Memory B cell (primary cell): ENCODE measurements around the gene GGA1.

ENCODE experiments used
- ATAC-seq: fragments of 150-1000 bp; cut with Tn5 transposase; 2 replicates; pipeline ENCODE4 v1.10.0; 2021; ENCODE audit warnings: low read depth, mild to moderate bottlenecking, moderate library complexity
- DNase-seq, 2 donors: peaks; one replicate each; pipeline ENCODE4 v3.0.0; 2022; ENCODE audit warnings: low spot score in 2 of 2
- H3K27ac Mint-ChIP-seq: one replicate; pipeline ENCODE4 v1.8.0; 2022; ENCODE audit warnings: mild to moderate bottlenecking, moderate library complexity, mixed read lengths
- H3K27me3 Mint-ChIP-seq: one replicate; pipeline ENCODE4 v1.8.0; 2022; ENCODE audit warnings: mixed read lengths
- H3K36me3 Mint-ChIP-seq: one replicate; pipeline ENCODE4 v1.8.0; 2022; ENCODE audit warnings: mild to moderate bottlenecking, mixed read lengths
- H3K4me1 Mint-ChIP-seq: one replicate; pipeline ENCODE4 v1.8.0; 2022; ENCODE audit warnings: mixed read lengths
- H3K4me3 Mint-ChIP-seq: one replicate; pipeline ENCODE4 v1.8.0; 2022; ENCODE audit warnings: mild to moderate bottlenecking, moderate library complexity, mixed read lengths
- H3K9me3 Mint-ChIP-seq: one replicate; pipeline ENCODE4 v1.8.0; 2022; ENCODE audit warnings: mixed read lengths

Gene GGA1

GRCh38 chr22:37626556-37627075 is 18.0 kb downstream of the GGA1 start:
- Mint-ChIP-seq H3K36me3 (peaks cover 12% of the 10 kb centered on the region), H3K27ac (peak overlapping the region; percentile 88), H3K4me3 (peak overlapping the region; percentile 68), H3K9me3 (no peaks in the 10 kb centered on the region), H3K27me3 (no peaks in the 10 kb centered on the region), H3K4me1 (peaks cover 45% of the 10 kb centered on the region)
- no peak for DNase-seq
- ATAC-seq: no peak

DNA sequence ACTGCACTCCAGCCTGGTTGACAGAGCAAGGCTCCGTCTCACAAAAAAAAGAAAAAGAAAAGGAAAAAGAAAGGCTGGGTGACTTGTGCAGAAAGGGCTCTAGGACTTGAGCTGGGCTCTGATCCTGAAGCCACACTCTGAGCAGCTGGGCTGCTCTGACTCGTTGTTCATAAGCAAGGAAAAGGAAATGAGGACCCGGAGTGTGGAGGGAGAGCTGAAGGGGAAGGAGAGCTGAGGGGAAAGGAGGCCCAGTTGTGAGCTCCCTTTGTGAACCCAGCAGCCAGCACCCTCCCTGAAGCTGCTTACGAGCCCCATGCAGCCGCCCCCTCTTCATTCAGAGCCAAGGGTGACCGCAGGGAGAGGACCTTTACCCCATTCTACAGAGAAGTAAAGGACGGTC is 18.5 kb downstream of the GGA1 start:
- DNase-seq: no peak
- no peaks in the 10 kb centered on the region for H3K9me3 Mint-ChIP-seq
- peak overlapping the region; percentile 86 for H3K27ac Mint-ChIP-seq
- H3K4me3 Mint-ChIP-seq: peak overlapping the region; percentile 68
- H3K27me3 Mint-ChIP-seq: no peaks in the 10 kb centered on the region
- no peak for ATAC-seq
- peaks cover 14% of the 10 kb centered on the region for H3K36me3 Mint-ChIP-seq
- peaks cover 49% of the 10 kb centered on the region for H3K4me1 Mint-ChIP-seq

- H3K4me3 Mint-ChIP-seq: peak overlapping the region; percentile 68
- ATAC-seq: peak; percentile 75
- H3K36me3 Mint-ChIP-seq: peaks cover 14% of the 10 kb centered on the region
- peaks cover 52% of the 10 kb centered on the region for H3K4me1 Mint-ChIP-seq
- no peaks in the 10 kb centered on the region for H3K27me3 Mint-ChIP-seq
- DNase-seq: no peak
- H3K9me3 Mint-ChIP-seq: no peaks in the 10 kb centered on the region
- peak overlapping the region; percentile 86 for H3K27ac Mint-ChIP-seq
Observed at GRCh38 chr22:37627545-37627944, 18.9 kb downstream of the GGA1 start.

- no peak overlapping the region for H3K4me3 Mint-ChIP-seq
- ATAC-seq (no peak), DNase-seq (no peak)
- peak overlapping the region; percentile 55 for H3K27ac Mint-ChIP-seq
- H3K9me3 Mint-ChIP-seq: no peaks in the 10 kb centered on the region
- peaks cover 12% of the 10 kb centered on the region for H3K36me3 Mint-ChIP-seq
- peaks cover 58% of the 10 kb centered on the region for H3K4me1 Mint-ChIP-seq
- no peaks in the 10 kb centered on the region for H3K27me3 Mint-ChIP-seq
Observed at GRCh38 chr22:37628830-37629229, 20.2 kb downstream of the GGA1 start.

DNA sequence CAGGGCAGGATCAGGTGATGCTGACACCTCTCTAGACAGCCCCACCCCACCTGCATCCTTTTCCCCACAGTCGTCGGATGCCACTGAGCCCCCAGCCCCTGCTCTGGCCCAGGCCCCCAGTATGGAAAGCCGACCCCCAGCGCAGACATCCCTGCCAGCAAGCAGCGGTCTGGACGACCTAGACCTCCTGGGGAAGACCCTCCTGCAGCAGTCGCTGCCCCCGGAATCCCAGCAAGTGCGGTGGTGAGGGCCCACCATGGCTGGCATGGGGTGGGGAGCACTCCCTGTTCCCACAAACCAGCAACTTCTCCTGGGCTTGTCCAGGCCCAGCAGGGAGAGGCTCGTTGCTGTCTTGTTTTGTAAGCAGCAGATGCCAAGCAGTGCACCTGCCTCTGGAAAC is 21.3 kb downstream of the GGA1 start:
- H3K36me3 Mint-ChIP-seq: peaks cover 9% of the 10 kb centered on the region
- no peak overlapping the region for H3K27ac Mint-ChIP-seq
- H3K9me3 Mint-ChIP-seq: no peaks in the 10 kb centered on the region
- peaks cover 63% of the 10 kb centered on the region for H3K4me1 Mint-ChIP-seq
- no peak for ATAC-seq
- no peak overlapping the region for H3K4me3 Mint-ChIP-seq
- H3K27me3 Mint-ChIP-seq: no peaks in the 10 kb centered on the region
- no peak for DNase-seq

- no peak overlapping the region for H3K4me3 Mint-ChIP-seq
Observed at GRCh38 chr22:37630839-37631435, 22.3 kb downstream of the GGA1 start.

GRCh38 chr22:37631448-37632173 is 23.0 kb downstream of the GGA1 start:
- Mint-ChIP-seq H3K36me3 (peaks cover 4% of the 10 kb centered on the region), H3K9me3 (no peaks in the 10 kb centered on the region), H3K4me3 (no peak overlapping the region), H3K27ac (peak overlapping the region; percentile 78), H3K27me3 (no peaks in the 10 kb centered on the region), H3K4me1 (peaks cover 59% of the 10 kb centered on the region)
- ATAC-seq (no peak), DNase-seq (no peak)

More at GRCh38 chr22:37630839-37631435, 22.3 kb downstream of the GGA1 start:
- Mint-ChIP-seq H3K36me3 (peaks cover 4% of the 10 kb centered on the region), H3K27ac (no peak overlapping the region), H3K27me3 (no peaks in the 10 kb centered on the region), H3K4me1 (peaks cover 54% of the 10 kb centered on the region), H3K9me3 (no peaks in the 10 kb centered on the region)
- DNase-seq (no peak), ATAC-seq (no peak)

DNA sequence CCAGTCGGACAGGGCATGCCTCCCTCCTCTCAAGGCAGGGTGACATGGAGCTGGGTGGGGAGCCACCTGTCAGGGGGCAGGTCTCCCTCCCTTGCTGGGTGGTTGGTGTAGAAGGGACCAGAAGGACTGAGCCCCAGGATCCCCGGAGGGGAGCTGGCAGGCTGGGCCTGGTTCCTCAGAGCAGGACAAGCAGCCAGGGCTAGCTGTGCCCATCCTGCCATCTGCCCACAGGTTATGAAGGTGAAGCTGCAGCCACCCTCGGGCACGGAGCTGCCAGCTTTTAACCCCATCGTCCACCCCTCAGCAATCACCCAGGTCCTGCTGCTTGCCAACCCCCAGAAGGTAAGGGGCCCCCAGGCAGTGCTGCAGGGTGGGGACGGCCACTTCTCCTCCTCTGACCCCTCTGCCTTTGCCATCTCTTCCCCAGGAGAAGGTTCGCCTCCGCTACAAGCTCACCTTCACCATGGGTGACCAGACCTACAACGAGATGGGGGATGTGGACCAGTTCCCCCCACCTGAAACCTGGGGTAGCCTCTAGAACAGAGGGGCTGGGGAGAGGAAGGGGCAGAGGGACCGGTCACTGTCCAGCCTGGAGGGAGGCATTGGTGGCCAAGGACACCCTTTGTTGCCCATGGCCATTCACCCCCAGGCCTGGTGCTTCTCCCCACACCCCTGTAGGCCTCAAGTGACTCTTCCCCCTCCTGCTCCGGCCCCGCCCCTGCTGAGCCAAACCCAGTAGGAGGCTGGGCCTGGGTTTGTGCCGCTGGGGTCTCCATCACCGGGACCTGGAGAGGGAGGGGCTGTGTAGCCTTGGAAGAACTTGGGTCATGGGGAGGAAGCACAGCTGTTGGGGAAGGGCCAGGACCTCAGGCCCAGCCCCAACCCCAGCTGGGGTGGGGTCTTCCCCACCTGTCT is 23.8 kb downstream of the GGA1 start:
- H3K4me1 Mint-ChIP-seq: peaks cover 54% of the 10 kb centered on the region

GRCh38 chr22:37633089-37633624 is 24.5 kb downstream of the GGA1 start:
- peaks cover 52% of the 10 kb centered on the region for H3K4me1 Mint-ChIP-seq
- peaks cover 4% of the 10 kb centered on the region for H3K36me3 Mint-ChIP-seq
- H3K27me3 Mint-ChIP-seq: no peaks in the 10 kb centered on the region
- peak; percentile 64 for ATAC-seq
- H3K27ac Mint-ChIP-seq: peak overlapping the region; percentile 93
- peak in 1 of 2 donors; percentile 54 for DNase-seq
- H3K4me3 Mint-ChIP-seq: peak overlapping the region; percentile 71
- no peaks in the 10 kb centered on the region for H3K9me3 Mint-ChIP-seq

More for the DNA sequence above, 23.8 kb downstream of the GGA1 start:
- DNase-seq (no peak), ATAC-seq (no peak)
- peak overlapping the region; percentile 93 for H3K27ac Mint-ChIP-seq
- H3K36me3 Mint-ChIP-seq: peaks cover 4% of the 10 kb centered on the region
- no peaks in the 10 kb centered on the region for H3K9me3 Mint-ChIP-seq
- no peaks in the 10 kb centered on the region for H3K27me3 Mint-ChIP-seq
- H3K4me3 Mint-ChIP-seq: peak overlapping the region; percentile 71

GRCh38 chr22:37633625-37634416 is 25.2 kb downstream of the GGA1 start:
- peaks cover 53% of the 10 kb centered on the region for H3K4me1 Mint-ChIP-seq
- DNase-seq (peak; percentile 66 to 68), ATAC-seq (peak; percentile 81)
- peaks cover 4% of the 10 kb centered on the region for H3K36me3 Mint-ChIP-seq
- peak overlapping the region; percentile 71 for H3K4me3 Mint-ChIP-seq
- H3K9me3 Mint-ChIP-seq: no peaks in the 10 kb centered on the region
- H3K27ac Mint-ChIP-seq: peak overlapping the region; percentile 93
- no peaks in the 10 kb centered on the region for H3K27me3 Mint-ChIP-seq

GRCh38 chr22:37634417-37634924 is 25.8 kb downstream of the GGA1 start:
- Mint-ChIP-seq H3K4me1 (peaks cover 49% of the 10 kb centered on the region), H3K36me3 (peaks cover 1% of the 10 kb centered on the region), H3K27me3 (no peaks in the 10 kb centered on the region), H3K9me3 (no peaks in the 10 kb centered on the region), H3K4me3 (peak overlapping the region; percentile 71), H3K27ac (peak overlapping the region; percentile 93)
- DNase-seq: no peak
- no peak for ATAC-seq

- no peak for ATAC-seq
- Mint-ChIP-seq H3K4me3 (no peak overlapping the region), H3K9me3 (no peaks in the 10 kb centered on the region), H3K27ac (peak overlapping the region; percentile 93), H3K36me3 (peaks cover 1% of the 10 kb centered on the region), H3K27me3 (no peaks in the 10 kb centered on the region), H3K4me1 (peaks cover 49% of the 10 kb centered on the region)
- no peak for DNase-seq
Observed at GRCh38 chr22:37635157-37635556, 26.5 kb downstream of the GGA1 start.
